ENCODE results near the gene FITM2. TPM values are rescaled to one million over a fixed set of nuclear protein-coding genes. Genes with fewer than 3 reads are reported as not detected.

FITM2 gene
- total and polyA plus RNA-seq, 2 donors (not counting 3 experiments of a cell fraction or from before 2014, with no cell fraction given): 4.4 to 7.7 TPM

GRCh38 chr20:44309763-44310663 lies 989 bp downstream of the FITM2 start:
- Histone ChIP-seq H4K20me1 (replicated peaks; ENCODE audit: control insufficient read depth, extremely low read depth, insufficient read depth, low read length) (no peaks in the 10 kb centered on the region), H3K4me3 (replicated peaks in 1 of 3; ENCODE audit: insufficient read depth in 1 of 3, low read depth in 1 of 3, low read length in 3 of 3) (peak overlapping the region; percentile 37 to 71 (median 65)), H3K4me2 (ENCODE audit: insufficient read depth, low read length) (peak overlapping the region; percentile 60), H3K9ac (replicated peaks; ENCODE audit: extremely low read depth, insufficient read depth, low read length) (peak overlapping the region; percentile 37), H3K9me3 (replicated peaks; ENCODE audit: control insufficient read depth, insufficient read depth, low read length) (no peaks in the 10 kb centered on the region), H3K4me1 (ENCODE audit: control insufficient read depth, extremely low read depth, insufficient read depth, low read length) (peaks cover 8% of the 10 kb centered on the region), H3K36me3 (ENCODE audit: control insufficient read depth in 2 of 2, extremely low read depth in 1 of 2, insufficient read depth in 2 of 2, low read length in 2 of 2) (no peaks in the 10 kb centered on the region), H3K9me1 (replicated peaks; ENCODE audit: control insufficient read depth, extremely low read depth, insufficient read depth, low read length) (no peaks in the 10 kb centered on the region), H3K27me3 (ENCODE audit: control insufficient read depth in 2 of 2, insufficient read depth in 2 of 2, low read length in 2 of 2) (no peaks in the 10 kb centered on the region), H2AFZ (ENCODE audit: low read depth, low read length) (peak overlapping the region; percentile 87), H3K79me2 (ENCODE audit: control insufficient read depth, insufficient read depth, low read length) (peaks cover 2% of the 10 kb centered on the region), H3K27ac (ENCODE audit: insufficient read depth, low read depth, low read length) (no peak overlapping the region)
- ChIA-PET POLR2A (interaction anchor here (0.5 kb wide), 1 partner anchor 98 kb away, joined by 3 read pairs; no protein-coding TSS in a partner anchor), CTCF (interaction anchor here (0.9 to 7.3 kb wide), 16 partner anchors 8 to 413 kb away, joined by 3 to 199 read pairs (median 5); partner anchors contain the start of gene OSER1)
- intact Hi-C loops (cut with micrococcal nuclease) (no loop called here), dilution Hi-C loops (cut with MboI; ENCODE audit: extremely low pct_ligation_motif_present, low sequenced_read_pairs) (no loop called here)
- DNase-seq (ENCODE audit: low read depth, low spot score) (peak; percentile 15), FAIRE-seq (no peak)
- BruUV-seq (replicated peaks): TSS peak; percentile 25
- no peak for TF ChIP-seq MYC (IDR thresholded peaks at IDR 0.05; ENCODE audit: low read depth, low read length)
- no peak for TF ChIP-seq POLR2AphosphoS5 (IDR thresholded peaks at IDR 0.05; ENCODE audit: insufficient read depth, low read depth, low read length)
- TF ChIP-seq JUN (IDR thresholded peaks at IDR 0.05; ENCODE audit: borderline replicate concordance, insufficient read depth, insufficient read length, low read depth): no peak
- no peak for TF ChIP-seq EZH2 (IDR thresholded peaks at IDR 0.05; ENCODE audit: borderline replicate concordance, low read depth, low read length, severe bottlenecking)
- TF ChIP-seq FOS (IDR thresholded peaks at IDR 0.05; ENCODE audit: borderline replicate concordance, insufficient read depth, low read length): no peak

- TF ChIP-seq FOS (IDR thresholded peaks at IDR 0.05; ENCODE audit: borderline replicate concordance, insufficient read depth, low read length) (no peak), MYC (IDR thresholded peaks at IDR 0.05; ENCODE audit: low read depth, low read length) (no peak), CTCF (IDR thresholded peaks at IDR 0.05; ENCODE audit: extremely low read depth in 1 of 2, insufficient read depth in 1 of 2, low read depth in 1 of 2, low read length in 2 of 2) (no peak), POLR2AphosphoS5 (IDR thresholded peaks at IDR 0.05; ENCODE audit: insufficient read depth, low read depth, low read length) (no peak), MAX (IDR thresholded peaks at IDR 0.05; ENCODE audit: insufficient read depth, insufficient read length) (no peak), POLR2A (IDR thresholded peaks at IDR 0.05; ENCODE audit: low read depth, low read length) (no peak), EZH2 (IDR thresholded peaks at IDR 0.05; ENCODE audit: borderline replicate concordance, low read depth, low read length, severe bottlenecking) (no peak), JUN (IDR thresholded peaks at IDR 0.05; ENCODE audit: borderline replicate concordance, insufficient read depth, insufficient read length, low read depth) (no peak), GATA2 (IDR thresholded peaks at IDR 0.05; ENCODE audit: insufficient read depth, insufficient read length, low read depth, low read length) (no peak)
- intact Hi-C loops (cut with micrococcal nuclease): no loop called here
Measured at GRCh38 chr20:44306927-44307326, 4.1 kb downstream of the FITM2 start.

More at GRCh38 chr20:44306927-44307326, 4.1 kb downstream of the FITM2 start:
- no TSS peak for BruUV-seq (replicated peaks)
- Histone ChIP-seq H3K4me1 (ENCODE audit: control insufficient read depth, extremely low read depth, insufficient read depth, low read length) (peaks cover 8% of the 10 kb centered on the region), H3K27me3 (ENCODE audit: control insufficient read depth in 2 of 2, insufficient read depth in 2 of 2, low read length in 2 of 2) (no peaks in the 10 kb centered on the region), H3K9me1 (replicated peaks; ENCODE audit: control insufficient read depth, extremely low read depth, insufficient read depth, low read length) (no peaks in the 10 kb centered on the region), H3K27ac (ENCODE audit: insufficient read depth, low read depth, low read length) (no peak overlapping the region), H3K79me2 (ENCODE audit: control insufficient read depth, insufficient read depth, low read length) (peaks cover 2% of the 10 kb centered on the region), H3K9me3 (replicated peaks; ENCODE audit: control insufficient read depth, insufficient read depth, low read length) (no peaks in the 10 kb centered on the region), H2AFZ (ENCODE audit: low read depth, low read length) (no peak overlapping the region), H3K9ac (replicated peaks; ENCODE audit: extremely low read depth, insufficient read depth, low read length) (no peak overlapping the region), H4K20me1 (replicated peaks; ENCODE audit: control insufficient read depth, extremely low read depth, insufficient read depth, low read length) (no peaks in the 10 kb centered on the region), H3K36me3 (ENCODE audit: control insufficient read depth in 2 of 2, extremely low read depth in 1 of 2, insufficient read depth in 2 of 2, low read length in 2 of 2) (no peaks in the 10 kb centered on the region), H3K4me3 (replicated peaks in 1 of 3; ENCODE audit: insufficient read depth in 1 of 3, low read depth in 1 of 3, low read length in 3 of 3) (no peak overlapping the region), H3K4me2 (ENCODE audit: insufficient read depth, low read length) (no peak overlapping the region)
- CTCF ChIA-PET: interaction anchor here (1.2 kb wide), 1 partner anchor 13 kb away, joined by 3 read pairs; no protein-coding TSS in a partner anchor
- POLR2A ChIA-PET: no interaction called here
- FAIRE-seq: no peak
- dilution Hi-C loops (cut with MboI; ENCODE audit: extremely low pct_ligation_motif_present, low sequenced_read_pairs): no loop called here
- DNase-seq (ENCODE audit: low read depth, low spot score): no peak
